CD4-positive, CD25-positive, alpha-beta regulatory T cell (primary cell): ENCODE measurements around the gene CACNA1S. TPM values are rescaled to one million over a fixed set of nuclear protein-coding genes. Genes with fewer than 3 reads are reported as not detected.

Experiments
- ATAC-seq, 2 donors: fragments of 150-1000 bp; cut with Tn5 transposase; one replicate each; pipeline ENCODE4 v1.10.0; 2021; ENCODE audit warnings: low read depth in 2 of 2, moderate number of reproducible peaks in 2 of 2, moderate library complexity in 1 of 2
- DNase-seq, 3 donors: peaks; one replicate each; pipeline versions ENCODE4 v3.0.0 to v3.0.0-alpha.2; 2012 to 2022; ENCODE audit warnings: mixed read lengths in 1 of 3
- H3K27ac ChIP-seq: one replicate; pipeline ENCODE4 v1.7.0; 2013; ENCODE audit warnings: mild to moderate bottlenecking, low read length; ENCODE audit not compliant: insufficient read depth, poor library complexity, severe bottlenecking
- H3K27me3 ChIP-seq: one replicate; pipeline ENCODE4 v1.7.0; 2013; ENCODE audit warnings: low read length; ENCODE audit not compliant: control insufficient read depth, insufficient read depth
- H3K36me3 ChIP-seq: one replicate; pipeline ENCODE4 v1.7.0; 2013; ENCODE audit warnings: mild to moderate bottlenecking, low read length, moderate library complexity; ENCODE audit not compliant: control insufficient read depth, insufficient read depth
- H3K4me1 ChIP-seq: 2 replicates; pipeline ENCODE4 v1.7.0; 2013; ENCODE audit warnings: mild to moderate bottlenecking, low read length; ENCODE audit not compliant: insufficient read depth, control insufficient read depth, poor library complexity, severe bottlenecking
- H3K4me3 ChIP-seq: one replicate; pipeline ENCODE4 v1.7.0; 2013; ENCODE audit warnings: low read depth, mild to moderate bottlenecking, low read length, moderate library complexity
- H3K9me3 ChIP-seq, 2 experiments: 1 replicate in 1 of 2; 2 replicates in 1 of 2; pipeline ENCODE4 v1.7.0; 2013; ENCODE audit warnings: low read length in 2 of 2, mild to moderate bottlenecking in 1 of 2, moderate library complexity in 1 of 2; ENCODE audit not compliant: control insufficient read depth in 2 of 2
- H3K27ac Mint-ChIP-seq, 3 donors: one replicate each; pipeline ENCODE4 v1.8.0; 2020 to 2022; ENCODE audit warnings: mild to moderate bottlenecking in 3 of 3, mixed read lengths in 3 of 3, moderate library complexity in 2 of 3
- H3K27me3 Mint-ChIP-seq: one replicate; pipeline ENCODE4 v1.8.0; 2022; ENCODE audit warnings: mild to moderate bottlenecking, mixed read lengths
- H3K36me3 Mint-ChIP-seq: one replicate; pipeline ENCODE4 v1.8.0; 2020; ENCODE audit warnings: mixed read lengths
- H3K4me1 Mint-ChIP-seq, 4 donors: one replicate each; pipeline ENCODE4 v1.8.0; 2020 to 2022; ENCODE audit warnings: mixed read lengths in 4 of 4, mild to moderate bottlenecking in 1 of 4
- H3K4me3 Mint-ChIP-seq, 4 donors: one replicate each; pipeline ENCODE4 v1.8.0; 2020 to 2022; ENCODE audit warnings: mild to moderate bottlenecking in 4 of 4, mixed read lengths in 4 of 4, moderate library complexity in 3 of 4
- H3K9me3 Mint-ChIP-seq, 7 donors: one replicate each; pipeline ENCODE4 v1.8.0; 2020 to 2022; ENCODE audit warnings: mixed read lengths in 7 of 7, mild to moderate bottlenecking in 3 of 7, moderate library complexity in 2 of 7
- polyA plus RNA-seq, 4 donors: library from polyadenylated mRNA; unstranded; fragments of 300-500 nt; fragmentation: Illumina TruSeq; gene quantifications; one replicate each; pipeline ENCODE4 v1.2.3, GENCODE V29; 2021
- total RNA-seq: library from RNA; stranded (reverse); gene quantifications from one replicate; pipeline ENCODE4 v1.2.3, GENCODE V29; 2022

Gene CACNA1S
- total and polyA plus RNA-seq, 5 donors from 2014 or later = not detected

- H3K4me1 Mint-ChIP-seq = peaks cover 0 to 4% (median 0%) of the 10 kb centered on the region in 4 donors
- ATAC-seq = no peak
- H3K27me3 Mint-ChIP-seq = peaks cover 12% of the 10 kb centered on the region
- Histone ChIP-seq H3K9me3 (no peaks in the 10 kb centered on the region), H3K4me3 (no peak overlapping the region), H3K27ac (no peak overlapping the region), H3K36me3 (no peaks in the 10 kb centered on the region), H3K27me3 (no peaks in the 10 kb centered on the region), H3K4me1 (no peaks in the 10 kb centered on the region)
- no peak overlapping the region for H3K27ac Mint-ChIP-seq
- H3K9me3 Mint-ChIP-seq = no peaks in the 10 kb centered on the region
- H3K36me3 Mint-ChIP-seq = no peaks in the 10 kb centered on the region
- DNase-seq = no peak
- no peak overlapping the region for H3K4me3 Mint-ChIP-seq
Observed at GRCh38 chr1:201104141-201104540, 8.1 kb downstream of the CACNA1S start.

DNA sequence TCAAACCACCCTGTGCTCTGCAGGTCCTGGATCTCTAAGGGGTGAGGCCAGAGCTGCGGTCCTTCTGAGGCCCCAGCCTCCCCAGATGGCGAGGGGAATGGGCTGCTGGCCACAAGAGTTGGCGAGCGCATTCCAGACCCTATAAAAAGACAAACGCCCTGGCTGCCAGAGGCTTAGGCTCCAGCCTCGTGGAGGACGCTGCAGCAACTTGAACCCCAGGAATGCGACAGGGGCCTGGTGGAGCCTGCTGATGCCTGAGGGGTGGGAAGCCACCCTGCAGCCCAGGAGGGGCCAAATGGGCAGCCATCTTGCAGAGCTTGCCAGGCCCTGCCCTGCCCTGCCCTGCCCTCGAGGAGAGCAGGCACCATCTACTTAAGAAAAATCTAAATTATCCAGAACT is 8.6 kb downstream of the CACNA1S start:
- no peaks in the 10 kb centered on the region for H3K36me3 Mint-ChIP-seq
- no peak for ATAC-seq
- H3K4me1 Mint-ChIP-seq = peaks cover 0 to 4% (median 0%) of the 10 kb centered on the region in 4 donors
- no peak overlapping the region for H3K27ac ChIP-seq
- H3K27ac Mint-ChIP-seq = no peak overlapping the region
- H3K27me3 ChIP-seq = no peaks in the 10 kb centered on the region
- peaks cover 10% of the 10 kb centered on the region for H3K27me3 Mint-ChIP-seq
- H3K4me3 Mint-ChIP-seq = no peak overlapping the region
- no peak overlapping the region for H3K4me3 ChIP-seq
- no peaks in the 10 kb centered on the region for H3K9me3 Mint-ChIP-seq
- H3K36me3 ChIP-seq = no peaks in the 10 kb centered on the region
- H3K9me3 ChIP-seq = no peaks in the 10 kb centered on the region
- DNase-seq = no peak
- no peaks in the 10 kb centered on the region for H3K4me1 ChIP-seq

GRCh38 chr1:201100169-201100930 is 11.9 kb downstream of the CACNA1S start:
- Histone ChIP-seq H3K36me3 (no peaks in the 10 kb centered on the region), H3K27ac (no peak overlapping the region), H3K4me1 (no peaks in the 10 kb centered on the region), H3K4me3 (no peak overlapping the region), H3K9me3 (no peaks in the 10 kb centered on the region), H3K27me3 (no peaks in the 10 kb centered on the region)
- ATAC-seq = no peak
- Mint-ChIP-seq H3K27ac (no peak overlapping the region), H3K4me3 (no peak overlapping the region), H3K9me3 (no peaks in the 10 kb centered on the region), H3K27me3 (peaks cover 3% of the 10 kb centered on the region), H3K36me3 (no peaks in the 10 kb centered on the region), H3K4me1 (peaks cover 0 to 4% (median 0%) of the 10 kb centered on the region in 4 donors)
- no peak for DNase-seq

DNA sequence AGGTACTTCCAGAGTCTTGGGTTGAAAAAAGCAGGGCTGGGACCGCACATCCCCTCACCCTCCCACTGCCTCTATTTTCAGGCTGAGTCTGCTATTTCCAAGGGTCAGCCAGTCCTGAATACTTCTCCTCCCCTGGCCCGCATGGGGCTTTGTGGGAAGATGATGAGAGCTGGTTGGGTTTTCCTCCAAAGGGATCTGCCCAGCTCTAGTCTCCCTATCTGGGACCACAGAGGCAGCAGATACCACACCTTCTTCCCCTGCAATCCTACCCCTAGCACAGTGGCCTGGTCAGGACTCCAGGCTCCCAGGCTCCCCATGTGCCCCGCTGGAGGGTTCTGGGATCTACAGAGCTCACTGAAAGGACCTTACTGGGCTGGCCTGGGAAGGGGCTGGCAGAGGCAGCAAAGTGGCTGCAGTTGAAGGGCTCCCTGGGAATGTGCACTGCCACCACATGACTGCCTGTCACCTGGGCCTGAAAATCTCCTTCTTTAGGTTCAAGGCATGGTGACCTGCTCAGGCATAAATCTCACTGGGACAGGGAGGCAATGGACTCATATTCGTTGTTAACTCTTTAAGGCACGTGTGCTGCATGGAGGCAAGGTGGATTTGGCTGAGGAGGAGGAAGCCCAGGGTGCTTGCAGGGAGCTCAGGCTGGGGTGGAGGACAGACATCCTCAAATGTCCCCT is 13.1 kb downstream of the CACNA1S start:
- peak overlapping the region in 1 of 3 donors; percentile 57 for H3K27ac Mint-ChIP-seq
- H3K4me3 Mint-ChIP-seq = no peak overlapping the region
- no peaks in the 10 kb centered on the region for H3K27me3 ChIP-seq
- H3K36me3 ChIP-seq = no peaks in the 10 kb centered on the region
- no peaks in the 10 kb centered on the region for H3K4me1 ChIP-seq
- DNase-seq (no peak), ATAC-seq (no peak)
- H3K4me3 ChIP-seq = no peak overlapping the region
- no peaks in the 10 kb centered on the region for H3K9me3 ChIP-seq
- peaks cover 10% of the 10 kb centered on the region for H3K27me3 Mint-ChIP-seq
- H3K4me1 Mint-ChIP-seq = peaks cover 0 to 4% (median 0%) of the 10 kb centered on the region in 4 donors
- H3K9me3 Mint-ChIP-seq = no peaks in the 10 kb centered on the region
- no peak overlapping the region for H3K27ac ChIP-seq
- no peaks in the 10 kb centered on the region for H3K36me3 Mint-ChIP-seq

- no peaks in the 10 kb centered on the region for H3K9me3 Mint-ChIP-seq
- no peaks in the 10 kb centered on the region for H3K4me1 ChIP-seq
- no peaks in the 10 kb centered on the region for H3K36me3 ChIP-seq
- no peaks in the 10 kb centered on the region for H3K36me3 Mint-ChIP-seq
- no peak for ATAC-seq
- no peaks in the 10 kb centered on the region for H3K27me3 ChIP-seq
- DNase-seq = no peak
- peaks cover 15% of the 10 kb centered on the region for H3K27me3 Mint-ChIP-seq
- H3K4me1 Mint-ChIP-seq = no peaks in the 10 kb centered on the region
- H3K4me3 ChIP-seq = no peak overlapping the region
- no peak overlapping the region for H3K27ac Mint-ChIP-seq
- H3K9me3 ChIP-seq = no peaks in the 10 kb centered on the region
- no peak overlapping the region for H3K27ac ChIP-seq
- no peak overlapping the region for H3K4me3 Mint-ChIP-seq
Observed at GRCh38 chr1:201096977-201097856, 15.0 kb downstream of the CACNA1S start.

DNA sequence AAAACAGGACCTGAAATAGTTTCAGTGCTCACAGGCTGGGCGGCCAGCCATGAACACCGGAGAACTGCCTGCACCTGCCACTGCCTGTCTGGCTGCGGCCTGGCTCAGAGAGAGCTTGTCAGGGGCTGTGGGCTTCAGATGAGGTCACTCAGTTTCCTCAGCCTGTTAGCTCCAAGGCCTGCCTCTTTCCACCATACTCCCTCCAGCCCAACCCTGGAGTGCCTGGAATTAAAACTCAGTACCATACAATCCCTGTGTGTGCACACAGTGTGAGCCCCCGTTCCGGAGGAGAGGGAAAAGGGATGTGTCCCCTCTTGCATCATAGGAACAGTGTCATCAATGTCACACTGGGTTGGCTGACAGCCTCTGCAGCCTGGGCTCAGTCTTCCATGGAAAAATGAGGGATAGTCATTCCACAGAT is 16.2 kb downstream of the CACNA1S start:
- Histone ChIP-seq H3K27me3 (no peaks in the 10 kb centered on the region), H3K36me3 (no peaks in the 10 kb centered on the region), H3K9me3 (no peaks in the 10 kb centered on the region), H3K4me3 (no peak overlapping the region), H3K4me1 (no peaks in the 10 kb centered on the region), H3K27ac (no peak overlapping the region)
- Mint-ChIP-seq H3K9me3 (no peaks in the 10 kb centered on the region), H3K4me3 (no peak overlapping the region), H3K4me1 (no peaks in the 10 kb centered on the region), H3K27me3 (peaks cover 18% of the 10 kb centered on the region), H3K27ac (no peak overlapping the region), H3K36me3 (no peaks in the 10 kb centered on the region)
- no peak for DNase-seq
- ATAC-seq = no peak

GRCh38 chr1:201095581-201095980 is 16.6 kb downstream of the CACNA1S start:
- Histone ChIP-seq H3K9me3 (no peaks in the 10 kb centered on the region), H3K4me1 (no peaks in the 10 kb centered on the region)
- H3K27me3 Mint-ChIP-seq = peaks cover 18% of the 10 kb centered on the region

More at GRCh38 chr1:201095581-201095980, 16.6 kb downstream of the CACNA1S start:
- H3K4me3 ChIP-seq = no peak overlapping the region
- no peak overlapping the region for H3K27ac Mint-ChIP-seq
- H3K36me3 Mint-ChIP-seq = no peaks in the 10 kb centered on the region
- DNase-seq (no peak), ATAC-seq (no peak)
- H3K4me3 Mint-ChIP-seq = no peak overlapping the region
- no peaks in the 10 kb centered on the region for H3K4me1 Mint-ChIP-seq
- H3K9me3 Mint-ChIP-seq = no peaks in the 10 kb centered on the region
- H3K27me3 ChIP-seq = no peaks in the 10 kb centered on the region
- no peak overlapping the region for H3K27ac ChIP-seq
- no peaks in the 10 kb centered on the region for H3K36me3 ChIP-seq
